ENCODE data around the gene LTBP3.

- TF ChIP-seq CTCF (IDR thresholded peaks at IDR 0.05; ENCODE audit: low read depth, low read length, poor library complexity, severe bottlenecking) = no peak
- TF ChIP-seq EZH2phosphoT487 (IDR thresholded peaks at IDR 0.05; ENCODE audit: borderline replicate concordance, low read length) = no peak
Measured at GRCh38 chr11:65559951-65560537, 1.9 kb upstream of the LTBP3 start.

Data from DOHH2 (cell line).